ENCODE measurements around the gene BAHD1. TPM values are rescaled to one million over a fixed set of nuclear protein-coding genes. Genes with fewer than 3 reads are reported as not detected.
A peak's percentile ranks its signal among the peaks of the same experiment; 100 is the strongest.
"Not testable (repeated sequence)": the region's sequence is repeated elsewhere in the genome, so short reads cannot be mapped to it uniquely, and the experiment has no call there.

Gene BAHD1
- total RNA-seq, 1 donor from 2014 or later = 26.5 TPM

GRCh38 chr15:40441565-40442531, 1.1 kb downstream of the BAHD1 start:
- H3K27ac Mint-ChIP-seq = peak overlapping the region; percentile 24
- peaks cover 33% of the 10 kb centered on the region for H3K4me1 Mint-ChIP-seq (ENCODE audit: low read depth)
- H3K9me3 Mint-ChIP-seq = no peaks in the 10 kb centered on the region
- no peak for DNase-seq (ENCODE audit: low spot score)
- intact Hi-C loops (cut with micrococcal nuclease) = loop anchor here (2.0 to 5.0 kb wide), 2 partner anchors 65 to 127 kb away; partner anchors contain the start of gene RPUSD2
- H3K4me3 Mint-ChIP-seq (ENCODE audit: low read depth) = peak overlapping the region; percentile 84
- peaks cover 15% of the 10 kb centered on the region for H3K36me3 Mint-ChIP-seq (ENCODE audit: low read depth)
- peaks cover 46% of the 10 kb centered on the region for H3K27me3 Mint-ChIP-seq (ENCODE audit: low read depth)

GRCh38 chr15:40443255-40443654, 2.5 kb downstream of the BAHD1 start:
- DNase-seq (ENCODE audit: low spot score) = no peak
- peaks cover 35% of the 10 kb centered on the region for H3K4me1 Mint-ChIP-seq (ENCODE audit: low read depth)
- no peaks in the 10 kb centered on the region for H3K9me3 Mint-ChIP-seq
- H3K4me3 Mint-ChIP-seq (ENCODE audit: low read depth) = peak overlapping the region; percentile 77
- peaks cover 32% of the 10 kb centered on the region for H3K27me3 Mint-ChIP-seq (ENCODE audit: low read depth)
- peaks cover 15% of the 10 kb centered on the region for H3K36me3 Mint-ChIP-seq (ENCODE audit: low read depth)
- intact Hi-C loops (cut with micrococcal nuclease) = loop anchor here (5.0 kb wide), 1 partner anchor 64 kb away; no protein-coding TSS in a partner anchor
- H3K27ac Mint-ChIP-seq = no peak overlapping the region

GRCh38 chr15:40443846-40444245, 3.1 kb downstream of the BAHD1 start:
- H3K9me3 Mint-ChIP-seq = no peaks in the 10 kb centered on the region
- peak overlapping the region; percentile 53 for H3K4me3 Mint-ChIP-seq (ENCODE audit: low read depth)
- H3K36me3 Mint-ChIP-seq (ENCODE audit: low read depth) = peaks cover 15% of the 10 kb centered on the region
- intact Hi-C loops (cut with micrococcal nuclease) = loop anchor here (5.0 kb wide), 1 partner anchor 63 kb away; no protein-coding TSS in a partner anchor
- DNase-seq (ENCODE audit: low spot score) = no peak
- peaks cover 36% of the 10 kb centered on the region for H3K4me1 Mint-ChIP-seq (ENCODE audit: low read depth)
- peaks cover 26% of the 10 kb centered on the region for H3K27me3 Mint-ChIP-seq (ENCODE audit: low read depth)
- no peak overlapping the region for H3K27ac Mint-ChIP-seq

GRCh38 chr15:40444736-40445135, 4.0 kb downstream of the BAHD1 start:
- peaks cover 21% of the 10 kb centered on the region for H3K27me3 Mint-ChIP-seq (ENCODE audit: low read depth)
- no peak overlapping the region for H3K4me3 Mint-ChIP-seq (ENCODE audit: low read depth)
- intact Hi-C loops (cut with micrococcal nuclease) = loop anchor here (5.0 kb wide), 1 partner anchor 63 kb away; no protein-coding TSS in a partner anchor
- no peaks in the 10 kb centered on the region for H3K9me3 Mint-ChIP-seq
- peaks cover 36% of the 10 kb centered on the region for H3K4me1 Mint-ChIP-seq (ENCODE audit: low read depth)
- DNase-seq (ENCODE audit: low spot score) = no peak
- H3K27ac Mint-ChIP-seq = no peak overlapping the region
- peaks cover 17% of the 10 kb centered on the region for H3K36me3 Mint-ChIP-seq (ENCODE audit: low read depth)

GRCh38 chr15:40445421-40445922, 4.7 kb downstream of the BAHD1 start:
- no peak for DNase-seq (ENCODE audit: low spot score)
- Mint-ChIP-seq H3K9me3 (no peaks in the 10 kb centered on the region), H3K27me3 (ENCODE audit: low read depth) (peaks cover 16% of the 10 kb centered on the region), H3K36me3 (ENCODE audit: low read depth) (peaks cover 17% of the 10 kb centered on the region), H3K4me1 (ENCODE audit: low read depth) (peaks cover 34% of the 10 kb centered on the region), H3K27ac (no peak overlapping the region), H3K4me3 (ENCODE audit: low read depth) (no peak overlapping the region)
- intact Hi-C loops (cut with micrococcal nuclease) = no loop called here

GRCh38 chr15:40446144-40446543, 5.4 kb downstream of the BAHD1 start:
- intact Hi-C loops (cut with micrococcal nuclease) = no loop called here
- H3K9me3 Mint-ChIP-seq = no peaks in the 10 kb centered on the region
- H3K27me3 Mint-ChIP-seq (ENCODE audit: low read depth) = peaks cover 16% of the 10 kb centered on the region
- H3K4me3 Mint-ChIP-seq (ENCODE audit: low read depth) = no peak overlapping the region
- H3K27ac Mint-ChIP-seq = no peak overlapping the region
- DNase-seq (ENCODE audit: low spot score) = no peak
- peaks cover 17% of the 10 kb centered on the region for H3K36me3 Mint-ChIP-seq (ENCODE audit: low read depth)
- peaks cover 36% of the 10 kb centered on the region for H3K4me1 Mint-ChIP-seq (ENCODE audit: low read depth)

- peaks cover 47% of the 10 kb centered on the region for H3K4me1 Mint-ChIP-seq (ENCODE audit: low read depth)
- H3K36me3 Mint-ChIP-seq (ENCODE audit: low read depth) = peaks cover 10% of the 10 kb centered on the region
- no peak for DNase-seq (ENCODE audit: low spot score)
- H3K9me3 Mint-ChIP-seq = no peaks in the 10 kb centered on the region
- intact Hi-C loops (cut with micrococcal nuclease) = no loop called here
- no peak overlapping the region for H3K27ac Mint-ChIP-seq
- H3K4me3 Mint-ChIP-seq (ENCODE audit: low read depth) = no peak overlapping the region
- peaks cover 6% of the 10 kb centered on the region for H3K27me3 Mint-ChIP-seq (ENCODE audit: low read depth)
These were observed 7.6 kb downstream of the BAHD1 start for GRCh38 chr15:40448354-40448753.

- intact Hi-C loops (cut with micrococcal nuclease) = no loop called here
- H3K4me3 Mint-ChIP-seq (ENCODE audit: low read depth) = no peak overlapping the region
These were observed 8.5 kb downstream of the BAHD1 start for GRCh38 chr15:40449275-40449674.

GRCh38 chr15:40450047-40450446, 9.3 kb downstream of the BAHD1 start:
- no peak for DNase-seq (ENCODE audit: low spot score)
- peaks cover 47% of the 10 kb centered on the region for H3K4me1 Mint-ChIP-seq (ENCODE audit: low read depth)
- H3K9me3 Mint-ChIP-seq = no peaks in the 10 kb centered on the region
- no peak overlapping the region for H3K27ac Mint-ChIP-seq
- no peak overlapping the region for H3K4me3 Mint-ChIP-seq (ENCODE audit: low read depth)
- intact Hi-C loops (cut with micrococcal nuclease) = no loop called here
- peaks cover 3% of the 10 kb centered on the region for H3K36me3 Mint-ChIP-seq (ENCODE audit: low read depth)
- no peaks in the 10 kb centered on the region for H3K27me3 Mint-ChIP-seq (ENCODE audit: low read depth)

More at GRCh38 chr15:40449275-40449674, 8.5 kb downstream of the BAHD1 start:
- H3K27ac Mint-ChIP-seq = no peak overlapping the region
- DNase-seq (ENCODE audit: low spot score) = no peak
- H3K4me1 Mint-ChIP-seq (ENCODE audit: low read depth) = peaks cover 48% of the 10 kb centered on the region
- H3K36me3 Mint-ChIP-seq (ENCODE audit: low read depth) = peaks cover 3% of the 10 kb centered on the region
- no peaks in the 10 kb centered on the region for H3K9me3 Mint-ChIP-seq
- H3K27me3 Mint-ChIP-seq (ENCODE audit: low read depth) = no peaks in the 10 kb centered on the region

GRCh38 chr15:40451527-40452158, 10.9 kb downstream of the BAHD1 start:
- peaks cover 52% of the 10 kb centered on the region for H3K4me1 Mint-ChIP-seq (ENCODE audit: low read depth)

GRCh38 chr15:40452296-40453090, 11.7 kb downstream of the BAHD1 start:
- peaks cover 58% of the 10 kb centered on the region for H3K4me1 Mint-ChIP-seq (ENCODE audit: low read depth)
- no peak for DNase-seq (ENCODE audit: low spot score)
- H3K9me3 Mint-ChIP-seq = no peaks in the 10 kb centered on the region
- H3K4me3 Mint-ChIP-seq (ENCODE audit: low read depth) = peak overlapping the region; percentile 53
- H3K27me3 Mint-ChIP-seq (ENCODE audit: low read depth) = no peaks in the 10 kb centered on the region
- intact Hi-C loops (cut with micrococcal nuclease) = no loop called here
- peak overlapping the region; percentile 63 for H3K27ac Mint-ChIP-seq
- peaks cover 3% of the 10 kb centered on the region for H3K36me3 Mint-ChIP-seq (ENCODE audit: low read depth)

More at GRCh38 chr15:40451527-40452158, 10.9 kb downstream of the BAHD1 start:
- Mint-ChIP-seq H3K27me3 (ENCODE audit: low read depth) (no peaks in the 10 kb centered on the region), H3K27ac (peak overlapping the region; percentile 54), H3K9me3 (no peaks in the 10 kb centered on the region), H3K36me3 (ENCODE audit: low read depth) (peaks cover 3% of the 10 kb centered on the region), H3K4me3 (ENCODE audit: low read depth) (no peak overlapping the region)
- intact Hi-C loops (cut with micrococcal nuclease) = no loop called here
- no peak for DNase-seq (ENCODE audit: low spot score)

GRCh38 chr15:40453941-40454340, 13.2 kb downstream of the BAHD1 start:
- Mint-ChIP-seq H3K27ac (peak overlapping the region; percentile 39), H3K4me1 (ENCODE audit: low read depth) (peaks cover 55% of the 10 kb centered on the region), H3K4me3 (ENCODE audit: low read depth) (peak overlapping the region; percentile 14)
- H3K9me3 Mint-ChIP-seq; H3K36me3 Mint-ChIP-seq (ENCODE audit: low read depth); H3K27me3 Mint-ChIP-seq (ENCODE audit: low read depth); intact Hi-C loops (cut with micrococcal nuclease): not testable (repeated sequence)
- peak; percentile 36 for DNase-seq (ENCODE audit: low spot score)
